GM18502 (cell line): ENCODE results near the gene ITGA11.

ENCODE experiments used
- ATAC-seq: cut with Tn5 transposase; IDR thresholded peaks from one replicate; pipeline ENCODE4 v1.9.1; 2021; ENCODE audit warnings: mild to moderate bottlenecking; ENCODE audit not compliant: unreplicated experiment, poor library complexity

The ITGA11 gene

GRCh38 chr15:68303560-68304436 is 128.2 kb downstream of the ITGA11 start:
- no peak for ATAC-seq

GRCh38 chr15:68303134-68303533 is 128.8 kb downstream of the ITGA11 start:
- ATAC-seq = no peak

GRCh38 chr15:68302729-68303128 is 129.2 kb downstream of the ITGA11 start:
- no peak for ATAC-seq

- no peak for ATAC-seq
Measured at GRCh38 chr15:68301301-68301700, 130.7 kb downstream of the ITGA11 start.

GRCh38 chr15:68300115-68300940 is 131.6 kb downstream of the ITGA11 start:
- ATAC-seq = no peak

- ATAC-seq = peak; percentile 7
Measured at GRCh38 chr15:68299436-68299835, 132.5 kb downstream of the ITGA11 start.

- ATAC-seq = peak; percentile 86
Measured at GRCh38 chr15:68298882-68299381, 133.0 kb downstream of the ITGA11 start.

GRCh38 chr15:68298336-68298735 is 133.6 kb downstream of the ITGA11 start:
- no peak for ATAC-seq

GRCh38 chr15:68295014-68295805 is 136.8 kb downstream of the ITGA11 start:
- no peak for ATAC-seq

GRCh38 chr15:68292967-68293366 is 139.0 kb downstream of the ITGA11 start:
- ATAC-seq = no peak

GRCh38 chr15:68292157-68292781 is 139.7 kb downstream of the ITGA11 start:
- no peak for ATAC-seq

- ATAC-seq = no peak
Measured at GRCh38 chr15:68290715-68291114, 141.2 kb downstream of the ITGA11 start.

GRCh38 chr15:68289621-68290352 is 142.2 kb downstream of the ITGA11 start:
- ATAC-seq = no peak

- ATAC-seq = no peak
Measured at GRCh38 chr15:68289057-68289456, 142.9 kb downstream of the ITGA11 start.

GRCh38 chr15:68286256-68286655 is 145.7 kb downstream of the ITGA11 start:
- ATAC-seq = no peak

- no peak for ATAC-seq
Measured at GRCh38 chr15:68285259-68285980, 146.5 kb downstream of the ITGA11 start.

- no peak for ATAC-seq
Measured at GRCh38 chr15:68284616-68285258, 147.2 kb downstream of the ITGA11 start.

- no peak for ATAC-seq
Measured at GRCh38 chr15:68283401-68283800, 148.6 kb downstream of the ITGA11 start.
